ENCODE results near the gene HOXA6. TPM values are rescaled to one million over a fixed set of nuclear protein-coding genes. Genes with fewer than 3 reads are reported as not detected.

The HOXA6 gene
- total and polyA plus RNA-seq, 9 of the 15 experiments (the other 6 are each of a cell fraction or from before 2014, with no cell fraction given), result not detected

- no peak for TF ChIP-seq SMAD1 (IDR thresholded peaks at IDR 0.05; ENCODE audit: low read depth, low read length, partially characterized antibody)
- no peak for TF ChIP-seq ARID4B (CRISPR knock-in tag; IDR thresholded peaks at IDR 0.05)
- TF ChIP-seq TAF7 (tag; IDR thresholded peaks at IDR 0.05), result no peak
- no peak for TF ChIP-seq E2F4 (CRISPR knock-in tag; IDR thresholded peaks at IDR 0.05; ENCODE audit: low read depth)
- TF ChIP-seq PCBP2 (IDR thresholded peaks at IDR 0.05; ENCODE audit: low read depth, low read length, poor library complexity, severe bottlenecking), result no peak
- TF ChIP-seq REST (IDR thresholded peaks at IDR 0.05; ENCODE audit: borderline replicate concordance), result peak; percentile 80
- TF ChIP-seq REST (CRISPR knock-in tag; IDR thresholded peaks at IDR 0.05; ENCODE audit: low read depth), result no peak
- TF ChIP-seq SREBF1 (IDR thresholded peaks at IDR 0.05; ENCODE audit: borderline replicate concordance, low read depth, low read length), result no peak
- no peak for TF ChIP-seq ZNF639 (CRISPR knock-in tag; conservative IDR thresholded peaks at IDR 0.05 in 1 of 2, IDR thresholded peaks at IDR 0.05 in 1 of 2)
- TF ChIP-seq DIDO1 (tag; IDR thresholded peaks at IDR 0.05; ENCODE audit: low read depth), result no peak
- no peak for TF ChIP-seq ZBTB8A (IDR thresholded peaks at IDR 0.05; ENCODE audit: partially characterized antibody)
- no peak for TF ChIP-seq FIP1L1 (IDR thresholded peaks at IDR 0.05; ENCODE audit: low read depth, low read length, poor library complexity, severe bottlenecking)
Measured at GRCh38 chr7:27196287-27196767, 48.8 kb upstream of the HOXA6 start (continued).
